ENCODE results near the gene ETV3L.

DNA sequence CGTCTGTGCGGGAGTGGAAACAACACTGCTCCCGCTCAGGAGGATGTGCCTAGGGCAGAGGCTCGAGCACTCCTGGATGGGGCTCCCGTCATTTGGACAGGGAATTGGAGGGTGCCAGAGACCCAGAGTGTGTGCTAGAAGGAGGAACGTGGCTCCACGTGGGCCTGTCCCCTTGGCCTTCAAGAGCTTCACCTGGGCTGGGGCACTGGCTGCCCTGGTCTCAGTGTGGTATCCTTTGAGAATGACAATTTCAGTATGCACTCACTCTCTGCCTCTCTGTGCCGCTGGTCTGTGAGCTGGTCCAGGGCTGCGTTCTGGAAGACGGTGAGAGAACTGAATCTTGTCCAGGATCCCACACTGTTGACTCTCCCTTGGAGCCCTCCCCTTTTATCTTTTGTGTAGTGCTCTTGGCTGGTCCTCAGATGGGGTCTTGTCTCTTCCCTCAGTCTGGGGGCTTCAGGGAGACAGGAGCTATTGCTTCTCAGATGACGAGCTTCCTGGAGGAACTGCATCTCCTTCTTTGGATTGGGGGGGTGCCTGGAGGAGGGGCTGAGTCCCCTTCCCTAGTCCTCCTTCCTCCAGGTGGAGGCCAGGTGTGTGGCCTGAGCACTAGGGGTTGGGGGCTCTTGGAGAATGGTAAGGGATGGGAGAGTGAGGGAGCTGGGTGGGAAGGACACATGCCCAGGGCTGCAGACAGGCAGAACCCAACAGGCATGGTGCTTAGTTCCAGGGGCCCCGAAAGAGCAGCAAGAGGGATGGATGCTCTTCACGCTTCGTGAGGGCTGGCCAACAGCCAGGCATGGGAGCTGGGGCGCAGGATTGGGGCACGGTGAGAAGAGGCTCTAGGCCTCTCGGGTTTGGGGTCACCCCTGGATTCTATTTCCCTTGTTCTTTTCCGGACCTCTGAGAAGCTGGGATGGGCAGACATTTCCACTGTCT, 14.8 kb upstream of the ETV3L start:
- TF ChIP-seq, protein P1, sequence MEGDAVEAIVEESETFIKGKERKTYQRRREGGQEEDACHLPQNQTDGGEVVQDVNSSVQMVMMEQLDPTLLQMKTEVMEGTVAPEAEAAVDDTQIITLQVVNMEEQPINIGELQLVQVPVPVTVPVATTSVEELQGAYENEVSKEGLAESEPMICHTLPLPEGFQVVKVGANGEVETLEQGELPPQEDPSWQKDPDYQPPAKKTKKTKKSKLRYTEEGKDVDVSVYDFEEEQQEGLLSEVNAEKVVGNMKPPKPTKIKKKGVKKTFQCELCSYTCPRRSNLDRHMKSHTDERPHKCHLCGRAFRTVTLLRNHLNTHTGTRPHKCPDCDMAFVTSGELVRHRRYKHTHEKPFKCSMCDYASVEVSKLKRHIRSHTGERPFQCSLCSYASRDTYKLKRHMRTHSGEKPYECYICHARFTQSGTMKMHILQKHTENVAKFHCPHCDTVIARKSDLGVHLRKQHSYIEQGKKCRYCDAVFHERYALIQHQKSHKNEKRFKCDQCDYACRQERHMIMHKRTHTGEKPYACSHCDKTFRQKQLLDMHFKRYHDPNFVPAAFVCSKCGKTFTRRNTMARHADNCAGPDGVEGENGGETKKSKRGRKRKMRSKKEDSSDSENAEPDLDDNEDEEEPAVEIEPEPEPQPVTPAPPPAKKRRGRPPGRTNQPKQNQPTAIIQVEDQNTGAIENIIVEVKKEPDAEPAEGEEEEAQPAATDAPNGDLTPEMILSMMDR (tag by site-specific recombination; IDR thresholded peaks at IDR 0.05) = no peak
- TF ChIP-seq REPIN1 (tag by site-specific recombination; IDR thresholded peaks at IDR 0.05; ENCODE audit: low read depth) (no peak), ZNF341 (tag by site-specific recombination; IDR thresholded peaks at IDR 0.05; ENCODE audit: low read depth) (no peak), ZNF324 (tag by site-specific recombination; IDR thresholded peaks at IDR 0.05) (no peak), YY1 (tag by site-specific recombination; IDR thresholded peaks at IDR 0.05) (no peak), OVOL3 (tag by site-specific recombination; IDR thresholded peaks at IDR 0.05) (no peak), ZNF747 (tag by site-specific recombination; IDR thresholded peaks at IDR 0.05) (no peak), ZNF37A (tag by site-specific recombination; IDR thresholded peaks at IDR 0.05) (no peak), ZNF596 (tag by site-specific recombination; IDR thresholded peaks at IDR 0.05) (no peak)
- TF ChIP-seq, protein P2, sequence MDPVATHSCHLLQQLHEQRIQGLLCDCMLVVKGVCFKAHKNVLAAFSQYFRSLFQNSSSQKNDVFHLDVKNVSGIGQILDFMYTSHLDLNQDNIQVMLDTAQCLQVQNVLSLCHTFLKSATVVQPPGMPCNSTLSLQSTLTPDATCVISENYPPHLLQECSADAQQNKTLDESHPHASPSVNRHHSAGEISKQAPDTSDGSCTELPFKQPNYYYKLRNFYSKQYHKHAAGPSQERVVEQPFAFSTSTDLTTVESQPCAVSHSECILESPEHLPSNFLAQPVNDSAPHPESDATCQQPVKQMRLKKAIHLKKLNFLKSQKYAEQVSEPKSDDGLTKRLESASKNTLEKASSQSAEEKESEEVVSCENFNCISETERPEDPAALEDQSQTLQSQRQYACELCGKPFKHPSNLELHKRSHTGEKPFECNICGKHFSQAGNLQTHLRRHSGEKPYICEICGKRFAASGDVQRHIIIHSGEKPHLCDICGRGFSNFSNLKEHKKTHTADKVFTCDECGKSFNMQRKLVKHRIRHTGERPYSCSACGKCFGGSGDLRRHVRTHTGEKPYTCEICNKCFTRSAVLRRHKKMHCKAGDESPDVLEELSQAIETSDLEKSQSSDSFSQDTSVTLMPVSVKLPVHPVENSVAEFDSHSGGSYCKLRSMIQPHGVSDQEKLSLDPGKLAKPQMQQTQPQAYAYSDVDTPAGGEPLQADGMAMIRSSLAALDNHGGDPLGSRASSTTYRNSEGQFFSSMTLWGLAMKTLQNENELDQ (tag by site-specific recombination; IDR thresholded peaks at IDR 0.05; ENCODE audit: low read depth) = no peak
- TF ChIP-seq, protein P3, sequence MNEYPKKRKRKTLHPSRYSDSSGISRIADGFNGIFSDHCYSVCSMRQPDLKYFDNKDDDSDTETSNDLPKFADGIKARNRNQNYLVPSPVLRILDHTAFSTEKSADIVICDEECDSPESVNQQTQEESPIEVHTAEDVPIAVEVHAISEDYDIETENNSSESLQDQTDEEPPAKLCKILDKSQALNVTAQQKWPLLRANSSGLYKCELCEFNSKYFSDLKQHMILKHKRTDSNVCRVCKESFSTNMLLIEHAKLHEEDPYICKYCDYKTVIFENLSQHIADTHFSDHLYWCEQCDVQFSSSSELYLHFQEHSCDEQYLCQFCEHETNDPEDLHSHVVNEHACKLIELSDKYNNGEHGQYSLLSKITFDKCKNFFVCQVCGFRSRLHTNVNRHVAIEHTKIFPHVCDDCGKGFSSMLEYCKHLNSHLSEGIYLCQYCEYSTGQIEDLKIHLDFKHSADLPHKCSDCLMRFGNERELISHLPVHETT (tag by site-specific recombination; IDR thresholded peaks at IDR 0.05) = no peak
- TF ChIP-seq, protein P4, sequence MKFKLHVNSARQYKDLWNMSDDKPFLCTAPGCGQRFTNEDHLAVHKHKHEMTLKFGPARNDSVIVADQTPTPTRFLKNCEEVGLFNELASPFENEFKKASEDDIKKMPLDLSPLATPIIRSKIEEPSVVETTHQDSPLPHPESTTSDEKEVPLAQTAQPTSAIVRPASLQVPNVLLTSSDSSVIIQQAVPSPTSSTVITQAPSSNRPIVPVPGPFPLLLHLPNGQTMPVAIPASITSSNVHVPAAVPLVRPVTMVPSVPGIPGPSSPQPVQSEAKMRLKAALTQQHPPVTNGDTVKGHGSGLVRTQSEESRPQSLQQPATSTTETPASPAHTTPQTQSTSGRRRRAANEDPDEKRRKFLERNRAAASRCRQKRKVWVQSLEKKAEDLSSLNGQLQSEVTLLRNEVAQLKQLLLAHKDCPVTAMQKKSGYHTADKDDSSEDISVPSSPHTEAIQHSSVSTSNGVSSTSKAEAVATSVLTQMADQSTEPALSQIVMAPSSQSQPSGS (tag by site-specific recombination; IDR thresholded peaks at IDR 0.05; ENCODE audit: low read depth) = no peak
- TF ChIP-seq, protein P5, sequence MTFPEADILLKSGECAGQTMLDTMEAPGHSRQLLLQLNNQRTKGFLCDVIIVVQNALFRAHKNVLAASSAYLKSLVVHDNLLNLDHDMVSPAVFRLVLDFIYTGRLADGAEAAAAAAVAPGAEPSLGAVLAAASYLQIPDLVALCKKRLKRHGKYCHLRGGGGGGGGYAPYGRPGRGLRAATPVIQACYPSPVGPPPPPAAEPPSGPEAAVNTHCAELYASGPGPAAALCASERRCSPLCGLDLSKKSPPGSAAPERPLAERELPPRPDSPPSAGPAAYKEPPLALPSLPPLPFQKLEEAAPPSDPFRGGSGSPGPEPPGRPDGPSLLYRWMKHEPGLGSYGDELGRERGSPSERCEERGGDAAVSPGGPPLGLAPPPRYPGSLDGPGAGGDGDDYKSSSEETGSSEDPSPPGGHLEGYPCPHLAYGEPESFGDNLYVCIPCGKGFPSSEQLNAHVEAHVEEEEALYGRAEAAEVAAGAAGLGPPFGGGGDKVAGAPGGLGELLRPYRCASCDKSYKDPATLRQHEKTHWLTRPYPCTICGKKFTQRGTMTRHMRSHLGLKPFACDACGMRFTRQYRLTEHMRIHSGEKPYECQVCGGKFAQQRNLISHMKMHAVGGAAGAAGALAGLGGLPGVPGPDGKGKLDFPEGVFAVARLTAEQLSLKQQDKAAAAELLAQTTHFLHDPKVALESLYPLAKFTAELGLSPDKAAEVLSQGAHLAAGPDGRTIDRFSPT (tag by site-specific recombination; IDR thresholded peaks at IDR 0.05) = no peak
- TF ChIP-seq, protein P6, sequence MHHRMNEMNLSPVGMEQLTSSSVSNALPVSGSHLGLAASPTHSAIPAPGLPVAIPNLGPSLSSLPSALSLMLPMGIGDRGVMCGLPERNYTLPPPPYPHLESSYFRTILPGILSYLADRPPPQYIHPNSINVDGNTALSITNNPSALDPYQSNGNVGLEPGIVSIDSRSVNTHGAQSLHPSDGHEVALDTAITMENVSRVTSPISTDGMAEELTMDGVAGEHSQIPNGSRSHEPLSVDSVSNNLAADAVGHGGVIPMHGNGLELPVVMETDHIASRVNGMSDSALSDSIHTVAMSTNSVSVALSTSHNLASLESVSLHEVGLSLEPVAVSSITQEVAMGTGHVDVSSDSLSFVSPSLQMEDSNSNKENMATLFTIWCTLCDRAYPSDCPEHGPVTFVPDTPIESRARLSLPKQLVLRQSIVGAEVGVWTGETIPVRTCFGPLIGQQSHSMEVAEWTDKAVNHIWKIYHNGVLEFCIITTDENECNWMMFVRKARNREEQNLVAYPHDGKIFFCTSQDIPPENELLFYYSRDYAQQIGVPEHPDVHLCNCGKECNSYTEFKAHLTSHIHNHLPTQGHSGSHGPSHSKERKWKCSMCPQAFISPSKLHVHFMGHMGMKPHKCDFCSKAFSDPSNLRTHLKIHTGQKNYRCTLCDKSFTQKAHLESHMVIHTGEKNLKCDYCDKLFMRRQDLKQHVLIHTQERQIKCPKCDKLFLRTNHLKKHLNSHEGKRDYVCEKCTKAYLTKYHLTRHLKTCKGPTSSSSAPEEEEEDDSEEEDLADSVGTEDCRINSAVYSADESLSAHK (tag by site-specific recombination; IDR thresholded peaks at IDR 0.05) = no peak

Measured in HEK293 (cell line).